Panc1 (cell line): ENCODE results near the gene EPGN.

Experiments
- CTCF ChIP-seq: fragments of 450-650 bp; IDR thresholded peaks from 2 replicates; pipeline ENCODE4 v1.5.1; 2017; ENCODE audit warnings: mild to moderate bottlenecking
- POLR2AphosphoS5 ChIP-seq: IDR thresholded peaks from 2 replicates; pipeline ENCODE4 v1.6.1; 2012; ENCODE audit warnings: mild to moderate bottlenecking, low read depth, low read length, moderate library complexity
- REST ChIP-seq, 2 experiments: IDR thresholded peaks; 2 replicates each; pipeline ENCODE4 v1.6.1; 2011 to 2012; ENCODE audit warnings: low read depth in 2 of 2, control low read depth in 1 of 2, low read length in 1 of 2, mild to moderate bottlenecking in 1 of 2, moderate library complexity in 1 of 2; ENCODE audit not compliant: insufficient read depth in 1 of 2
- SIN3A ChIP-seq: IDR thresholded peaks from 2 replicates; pipeline ENCODE4 v1.6.1; 2012; ENCODE audit warnings: low read depth, mild to moderate bottlenecking, low read length, moderate library complexity, borderline replicate concordance; ENCODE audit not compliant: insufficient read depth
- TCF7L2 ChIP-seq: IDR thresholded peaks from 2 replicates; pipeline ENCODE4 v1.6.1; 2011; ENCODE audit warnings: mild to moderate bottlenecking, low read depth, low read length, inconsistent platforms

GRCh38 chr4:74339501-74339900 is 31.2 kb downstream of the EPGN start:
- TF ChIP-seq CTCF: no peak
- no peak for TF ChIP-seq POLR2AphosphoS5
- TF ChIP-seq TCF7L2: no peak
- no peak for TF ChIP-seq REST (IDR thresholded peaks at IDR 0.05; ENCODE audit: insufficient read depth in 1 of 2, low read depth in 2 of 2, low read length in 1 of 2)
- no peak for TF ChIP-seq SIN3A
